SK-N-SH treated with all-trans-retinoic acid at 6 μM for 48 hours (cell line): ENCODE data around the gene MACC1.

Source experiments
- ESRRG ChIP-seq: fragments of 250-450 bp; sonication (Bioruptor Pico); IDR thresholded peaks from 2 replicates; pipeline ENCODE4 v1.6.1; 2021; ENCODE audit warnings: mild to moderate bottlenecking
- ZNF565 ChIP-seq: fragments of 450-650 bp; formaldehyde crosslinking; conservative IDR thresholded peaks from 2 replicates; pipeline ENCODE4 v1.5.0; 2020; ENCODE audit warnings: low read depth, mild to moderate bottlenecking, moderate library complexity

GRCh38 chr7:20116869-20117268 lies 100.3 kb downstream of the MACC1 start:
- no peak for TF ChIP-seq ESRRG (CRISPR knock-in tag)
- TF ChIP-seq ZNF565 (CRISPR knock-in tag), result no peak
